Embryonic facial prominence (tissue), 1 donor: ENCODE data around the gene VASH2.
"Not testable (repeated sequence)": the region's sequence is repeated elsewhere in the genome, so short reads cannot be mapped to it uniquely, and the experiment has no call there.

Experiments
- DNase-seq: peaks from one replicate; pipeline ENCODE4 v3.0.0-alpha.2; 2016; ENCODE audit errors: extremely low spot score

Gene VASH2

DNA sequence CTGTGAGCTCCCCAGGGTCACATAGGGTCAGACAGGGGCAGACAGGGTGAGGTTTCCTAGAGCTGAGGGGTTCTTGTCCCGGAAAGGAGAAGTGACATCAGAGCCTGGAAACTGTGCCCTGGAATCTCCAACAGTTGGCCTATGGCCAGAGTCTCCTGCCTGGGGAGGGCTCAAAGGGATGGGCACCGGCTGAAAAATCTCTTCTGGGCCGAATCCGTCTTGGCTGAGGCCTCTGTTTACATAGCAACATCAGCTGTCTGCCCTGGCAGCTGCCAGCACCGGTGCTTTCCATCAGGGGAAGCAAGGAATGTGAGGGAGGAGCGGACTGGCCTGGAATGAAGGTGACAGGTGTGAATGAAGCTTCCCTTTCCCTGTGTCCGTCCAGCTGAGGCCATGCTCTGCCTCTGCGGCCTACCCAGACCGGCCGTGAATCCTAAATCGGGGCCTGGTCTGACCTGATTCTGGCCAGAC lies 30.7 kb downstream of the VASH2 start:
- no peak for DNase-seq

DNA sequence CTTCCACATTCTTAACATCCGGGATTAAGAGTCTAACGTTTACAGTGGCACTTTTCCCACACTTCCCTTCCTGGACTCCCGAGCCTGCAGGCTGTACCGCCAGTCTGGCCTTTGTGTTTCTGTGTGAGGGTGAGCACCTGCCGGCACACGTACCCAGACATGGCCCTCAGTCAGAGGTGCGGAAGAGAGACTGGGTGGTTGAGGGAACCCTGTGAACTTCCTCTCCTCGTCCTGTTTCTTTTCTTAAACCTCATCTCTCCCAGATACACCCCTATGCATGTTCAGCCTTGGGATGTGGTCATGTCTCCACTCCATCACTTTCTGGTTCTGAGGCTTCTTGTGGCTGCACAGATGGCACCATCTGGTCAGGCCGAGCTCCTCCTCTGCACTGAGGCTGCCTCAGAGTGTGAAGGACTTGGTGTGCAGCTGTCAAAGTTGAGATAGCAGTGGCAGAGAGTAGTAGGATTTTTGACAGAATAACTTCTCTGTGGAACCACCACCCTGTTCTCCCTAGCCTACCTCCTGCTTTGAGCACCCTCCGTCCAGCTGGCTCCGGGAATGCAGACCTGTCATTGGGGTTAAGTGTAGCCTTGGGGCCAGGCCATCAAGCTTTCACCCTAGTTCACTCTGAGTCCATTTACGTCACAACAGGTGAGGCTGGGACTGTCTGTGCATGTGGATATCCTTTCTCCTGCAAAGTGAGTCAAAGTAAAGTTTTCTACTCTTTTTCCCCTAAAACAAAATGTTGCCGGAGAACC lies 31.4 kb downstream of the VASH2 start:
- DNase-seq, result no peak

DNA sequence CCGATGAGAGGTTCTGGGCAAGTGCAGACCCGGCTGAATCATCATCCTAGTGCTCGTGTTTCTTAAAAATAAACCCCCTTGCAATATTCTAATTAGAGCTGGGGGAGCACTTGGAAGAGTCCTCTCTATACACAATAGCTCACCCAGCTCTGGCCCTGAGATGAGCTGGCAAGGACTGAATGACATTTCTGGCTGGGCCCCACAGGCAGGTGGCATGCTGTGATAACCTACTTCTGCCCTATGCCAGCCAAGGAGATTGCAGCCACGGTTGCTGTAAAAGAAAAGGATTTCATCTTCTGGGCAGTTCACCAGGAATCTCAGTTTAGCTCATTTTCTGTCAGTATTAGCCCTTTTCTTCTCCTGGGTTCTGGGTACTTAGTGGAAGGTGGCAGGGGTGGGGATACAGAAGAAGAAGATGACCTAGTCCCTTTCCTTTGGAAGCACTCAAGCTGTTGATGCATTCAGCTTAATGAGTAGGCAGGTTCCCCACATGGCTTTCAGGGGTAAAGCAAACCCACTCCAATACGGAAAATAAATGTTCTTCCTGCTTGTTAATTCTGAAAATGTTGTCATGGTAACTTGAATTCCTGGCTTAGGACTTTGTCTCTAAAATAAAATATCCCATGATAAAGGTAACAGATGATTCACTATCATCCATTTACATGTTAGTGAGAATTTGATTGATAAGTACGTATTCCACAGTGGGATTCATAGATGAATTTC lies 32.2 kb downstream of the VASH2 start:
- no peak for DNase-seq

DNA sequence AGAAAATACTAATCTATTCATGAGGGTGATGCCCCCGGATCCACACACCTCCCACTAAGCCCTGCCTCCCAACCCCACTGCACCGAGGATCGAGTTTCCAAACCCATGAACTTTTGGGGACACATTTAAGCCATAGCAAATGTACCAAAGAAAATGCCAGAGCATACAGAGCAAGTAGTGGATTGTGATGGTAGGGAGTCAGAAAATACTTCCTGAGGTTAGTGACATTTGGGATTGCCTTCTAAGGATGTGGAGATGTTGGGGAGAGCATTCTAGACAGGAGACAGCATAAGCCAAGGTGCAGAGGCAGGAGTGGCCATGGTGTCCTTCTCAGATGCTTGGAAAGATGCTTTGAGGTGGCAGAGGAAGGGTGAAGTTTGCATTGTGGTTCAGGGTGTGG lies 33.1 kb downstream of the VASH2 start:
- no peak for DNase-seq

DNA sequence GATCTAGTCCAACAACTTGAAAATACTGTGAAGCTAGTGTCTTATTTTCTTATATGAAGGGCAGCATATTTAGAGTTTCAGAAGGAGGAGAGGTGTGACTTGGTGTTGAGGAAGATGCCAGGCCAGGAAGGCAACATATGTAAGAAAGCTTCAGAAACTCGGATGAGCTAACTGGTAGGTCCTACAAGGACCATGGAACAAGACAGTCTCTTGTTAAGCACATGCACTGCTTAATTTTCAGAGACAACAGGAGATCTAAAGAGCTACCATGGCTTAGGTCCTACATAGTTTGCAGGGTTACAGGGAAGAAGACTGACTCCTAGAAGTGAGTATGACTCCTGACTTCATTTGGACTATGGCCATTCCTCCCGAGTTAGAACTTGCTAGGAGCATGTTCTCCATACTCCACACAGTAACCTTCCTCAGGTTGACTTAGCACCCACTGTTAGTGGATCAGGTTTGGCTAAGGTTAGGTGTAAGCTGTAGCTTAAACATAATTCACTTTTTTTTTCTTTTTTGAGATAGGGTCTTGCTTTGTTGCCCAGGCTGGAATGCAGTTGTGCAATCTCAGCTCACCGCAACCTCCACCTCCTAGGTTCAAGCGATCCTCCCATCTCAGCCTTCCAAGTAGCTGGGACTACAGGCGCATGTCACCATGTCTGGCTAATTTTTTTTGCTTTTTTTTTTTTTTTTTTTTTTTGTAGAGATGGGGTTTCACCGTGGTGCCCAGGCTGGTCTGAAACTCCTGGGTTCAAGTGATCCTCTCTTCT lies 34.4 kb downstream of the VASH2 start:
- DNase-seq, result no peak

DNA sequence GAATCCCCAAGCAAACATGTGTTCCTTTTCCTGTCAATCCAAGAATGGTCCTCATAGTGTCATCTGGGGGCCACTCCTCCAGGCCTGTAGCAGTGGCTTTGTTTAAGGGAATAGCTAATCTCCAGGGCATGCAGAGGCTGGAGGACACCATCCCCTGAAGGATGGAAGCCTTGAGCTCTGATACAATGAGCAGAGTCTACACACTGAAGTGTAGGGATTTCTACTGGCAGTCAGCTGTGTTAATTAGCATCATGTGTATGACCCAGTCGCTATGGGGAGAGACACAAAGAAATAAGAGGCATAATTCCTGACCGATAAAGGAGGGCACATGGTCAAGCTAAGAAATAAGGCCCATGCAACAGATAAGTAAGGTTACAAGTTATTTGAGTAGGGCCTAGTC lies 36.2 kb downstream of the VASH2 start:
- DNase-seq, result no peak

DNA sequence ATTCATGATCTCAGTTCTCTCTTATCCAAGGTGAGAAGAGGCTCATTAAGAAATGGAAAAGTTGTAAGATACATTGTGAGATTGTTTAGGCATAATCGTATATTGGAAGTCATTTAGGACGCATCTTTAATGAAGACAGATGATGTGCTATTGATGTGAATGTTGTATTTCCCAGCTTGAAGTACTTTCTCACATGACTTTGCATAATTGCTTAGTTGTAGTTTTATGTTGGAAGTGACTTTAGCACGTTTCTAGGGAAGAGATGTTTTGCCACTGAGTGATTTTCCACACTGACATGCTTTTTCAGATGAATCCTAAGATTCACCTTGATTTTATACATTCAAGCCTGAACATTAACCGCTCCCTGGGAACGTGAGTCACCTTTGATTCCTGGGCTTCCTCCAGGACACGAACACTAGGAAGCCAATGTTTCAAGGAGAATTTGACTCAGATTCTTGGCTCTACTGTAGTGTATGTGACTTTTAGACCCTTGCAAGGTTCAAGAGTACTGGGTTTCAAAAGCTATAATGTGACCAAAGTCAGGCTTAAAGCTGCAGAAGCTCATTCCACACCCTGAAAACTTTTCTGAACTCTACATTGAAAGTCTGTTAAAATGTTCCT lies 37.5 kb downstream of the VASH2 start:
- no peak for DNase-seq

DNA sequence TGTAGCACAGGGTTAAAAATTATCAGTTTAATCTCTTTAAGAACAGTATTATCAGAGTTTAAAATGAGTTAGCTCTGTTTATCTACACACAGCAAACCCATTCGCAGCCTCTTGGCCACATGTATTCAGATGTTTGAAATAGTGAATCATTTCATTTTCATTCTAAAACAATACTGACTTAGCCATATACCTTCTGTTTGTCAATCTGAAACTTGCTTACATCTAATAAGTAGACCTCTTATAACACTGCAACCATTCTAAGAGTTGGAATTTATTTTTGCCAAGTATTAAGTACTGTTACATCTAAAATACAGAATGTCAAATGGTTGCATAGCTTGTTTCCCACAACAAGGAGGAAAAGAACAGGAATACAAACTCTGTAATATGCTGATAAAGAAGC lies 39.9 kb downstream of the VASH2 start:
- DNase-seq, result no peak

DNA sequence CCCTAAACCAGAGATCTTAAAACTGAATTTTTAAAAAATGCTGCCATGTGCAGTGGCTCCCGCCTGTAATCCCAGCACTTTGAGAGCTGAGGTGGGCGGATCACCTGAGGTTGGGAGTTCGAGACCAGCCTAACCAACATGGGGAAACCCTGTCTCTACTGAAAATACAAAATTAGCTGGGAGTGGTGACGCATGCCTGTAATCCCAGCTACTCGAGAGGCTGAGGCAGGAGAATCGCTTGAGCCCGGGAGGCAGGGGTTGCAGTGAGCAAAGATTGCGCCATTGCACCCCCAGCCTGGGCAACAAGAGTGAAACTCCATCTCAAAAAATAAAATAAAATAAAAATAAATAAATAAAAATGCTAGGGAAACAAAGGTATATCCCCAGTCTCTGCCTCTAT lies 43.6 kb downstream of the VASH2 start:
- DNase-seq, result not testable (repeated sequence)

DNA sequence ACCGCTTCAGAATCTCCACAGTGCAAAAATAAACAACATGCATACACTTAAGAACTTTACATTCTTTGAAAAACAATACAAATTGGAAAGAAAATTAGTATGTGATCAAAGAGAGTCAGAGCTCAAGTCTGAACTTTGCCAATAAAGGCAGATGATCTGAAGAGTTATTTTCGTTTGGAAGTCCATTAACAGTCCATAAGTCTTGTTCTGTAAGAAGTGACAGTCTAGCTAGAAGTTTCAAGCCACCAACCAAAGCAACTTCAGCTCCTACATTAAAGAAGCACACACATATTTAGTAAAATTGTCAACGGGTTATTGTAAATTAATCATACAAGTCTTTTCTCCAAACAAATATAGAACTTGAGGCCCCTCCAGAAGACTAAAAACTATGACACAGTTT lies 44.6 kb downstream of the VASH2 start:
- no peak for DNase-seq

DNA sequence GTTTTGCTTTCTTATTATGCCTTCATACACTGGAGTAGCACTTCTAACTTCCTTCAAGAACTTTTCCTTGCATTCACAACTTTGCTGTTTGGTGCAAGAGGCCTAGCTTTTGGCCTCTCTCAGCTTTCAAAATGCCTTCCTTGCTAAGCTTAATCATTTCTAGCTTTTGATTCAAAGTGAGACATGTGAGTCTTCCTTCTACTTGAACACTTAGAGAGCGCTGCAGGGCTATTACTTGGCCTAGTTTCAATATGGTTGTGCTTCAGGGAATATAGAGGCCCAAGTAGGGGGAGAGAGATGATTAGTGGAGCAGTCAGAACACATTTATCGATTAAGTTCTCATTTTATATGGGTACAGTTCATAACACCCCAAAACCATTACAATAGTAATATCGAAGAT lies 52.9 kb downstream of the VASH2 start:
- DNase-seq, result no peak

DNA sequence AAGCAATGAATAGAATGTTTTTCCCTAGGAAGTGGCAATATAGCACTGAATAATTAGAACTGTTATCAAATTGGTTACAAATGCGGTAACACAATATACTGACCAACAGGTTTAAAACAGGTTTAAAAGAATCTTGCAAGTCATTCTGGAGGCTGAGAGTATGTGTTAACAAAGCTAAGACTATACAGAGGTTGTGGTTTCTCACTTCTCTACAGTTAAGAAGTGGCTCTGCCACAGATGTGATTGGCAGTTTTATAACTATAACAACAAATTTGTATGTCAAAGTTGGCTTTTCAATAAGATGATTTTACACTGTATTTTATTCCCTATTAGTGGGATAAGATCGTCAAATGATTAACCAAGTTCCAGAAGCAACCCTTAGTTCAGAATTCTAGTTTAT lies 58.2 kb downstream of the VASH2 start:
- DNase-seq, result no peak

DNA sequence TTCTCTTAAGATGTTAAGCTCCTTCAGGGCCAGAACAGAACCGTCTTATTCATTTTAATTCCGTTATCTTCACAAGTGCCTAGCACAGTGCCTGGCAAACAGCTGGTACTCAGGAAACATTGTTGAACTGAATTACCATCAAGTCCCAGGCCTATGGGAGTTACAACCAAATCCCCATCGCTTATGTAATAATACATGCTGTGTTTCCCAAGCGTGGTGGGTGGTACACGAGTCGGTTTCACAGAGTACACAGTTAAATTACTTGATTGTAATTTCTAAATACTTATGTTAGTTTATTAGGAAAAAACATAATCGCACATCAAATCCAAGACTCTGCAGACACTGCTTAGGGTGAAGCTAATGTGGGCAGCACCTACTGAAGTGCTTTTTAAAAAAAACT lies 64.3 kb downstream of the VASH2 start:
- no peak for DNase-seq

DNA sequence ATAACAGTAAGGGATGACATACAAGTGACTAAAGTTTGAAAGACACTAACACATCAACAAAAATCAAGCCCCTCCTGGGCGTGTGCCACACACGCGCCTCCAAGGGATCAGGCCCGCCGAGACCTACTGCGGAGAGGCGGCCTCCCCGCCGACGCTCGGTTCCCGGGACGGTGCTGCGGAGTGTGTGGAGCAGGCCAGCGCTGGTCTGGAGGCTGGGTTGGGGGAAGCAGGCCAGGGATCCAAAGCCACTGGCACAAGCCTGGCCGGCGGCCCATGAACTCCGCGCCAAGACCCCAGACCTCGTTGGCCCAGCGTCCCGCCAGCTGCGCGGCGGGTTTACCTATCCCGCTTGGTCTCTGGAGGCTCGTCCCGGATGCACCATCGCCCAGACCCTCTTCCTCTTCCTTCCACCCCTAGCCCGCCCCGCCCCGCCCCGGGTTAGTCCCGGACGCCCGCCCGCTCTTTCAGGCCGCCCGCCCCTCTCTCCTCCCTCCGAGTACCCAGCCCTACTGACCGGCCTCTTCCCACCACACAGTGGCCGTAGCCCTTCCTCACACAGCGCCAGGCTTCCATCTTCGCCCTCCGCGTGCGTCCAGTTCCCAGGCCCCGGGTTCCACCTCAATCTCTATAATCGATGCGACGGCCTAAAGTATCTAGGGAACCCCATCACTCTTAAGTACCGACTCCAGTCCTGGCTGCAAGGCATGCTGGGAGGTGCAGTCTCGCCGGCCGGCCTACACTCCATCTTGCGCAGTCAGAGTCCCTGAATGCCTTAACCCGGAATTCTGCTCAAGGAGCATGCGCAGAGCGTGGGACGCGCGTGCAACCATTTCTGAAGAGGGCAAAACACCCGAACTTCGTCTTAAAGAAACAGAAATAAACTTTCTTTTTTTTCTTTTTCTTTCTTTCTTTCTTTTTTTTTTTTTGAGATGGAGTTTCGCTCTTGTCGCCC lies 65.0 kb downstream of the VASH2 start, which contains the start of gene ANGEL2:
TSS of gene ANGEL2 (minus strand) at position 769 of the 952 bp plus-strand sequence. CDS start at position 573, 196 bp downstream.
- peak; percentile 93 for DNase-seq

DNA sequence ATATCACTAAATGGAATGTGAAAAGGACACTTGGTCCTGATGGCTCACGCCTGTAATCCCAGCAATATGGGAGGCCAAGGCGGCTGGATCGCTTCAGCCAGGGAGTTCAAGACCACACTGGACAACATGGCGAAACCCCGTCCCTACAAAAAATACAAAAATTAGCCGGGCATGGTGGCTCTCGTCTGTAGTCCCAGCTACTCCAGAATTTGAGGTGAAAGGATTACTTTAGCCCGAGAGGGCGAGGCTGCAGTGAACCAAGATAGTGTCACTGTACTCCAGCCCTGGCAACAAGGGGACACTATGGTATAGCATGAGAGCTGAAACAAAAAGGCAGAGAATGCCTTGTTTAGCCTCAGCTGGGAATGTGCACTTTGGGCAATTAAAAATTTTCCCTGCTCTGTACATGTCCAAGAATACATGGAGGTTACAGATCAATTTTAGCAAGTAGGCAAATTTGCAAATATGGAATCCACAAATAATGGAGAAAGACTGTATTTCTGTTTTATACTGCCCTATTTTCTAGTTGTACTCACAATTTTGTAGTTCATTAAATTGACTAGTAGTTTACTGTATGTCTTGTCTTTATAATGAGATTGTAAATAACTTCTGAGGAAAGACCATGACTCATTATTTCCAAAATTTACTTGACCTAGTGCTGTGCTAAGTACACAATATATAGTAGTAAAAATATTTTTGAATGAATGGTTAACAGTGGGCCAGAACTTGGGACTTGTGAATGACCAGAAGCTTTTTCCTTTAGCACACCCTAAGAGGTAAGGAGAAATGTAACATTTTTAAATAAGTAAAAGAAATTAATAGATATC lies 67.3 kb downstream of the VASH2 start:
- DNase-seq, result no peak

DNA sequence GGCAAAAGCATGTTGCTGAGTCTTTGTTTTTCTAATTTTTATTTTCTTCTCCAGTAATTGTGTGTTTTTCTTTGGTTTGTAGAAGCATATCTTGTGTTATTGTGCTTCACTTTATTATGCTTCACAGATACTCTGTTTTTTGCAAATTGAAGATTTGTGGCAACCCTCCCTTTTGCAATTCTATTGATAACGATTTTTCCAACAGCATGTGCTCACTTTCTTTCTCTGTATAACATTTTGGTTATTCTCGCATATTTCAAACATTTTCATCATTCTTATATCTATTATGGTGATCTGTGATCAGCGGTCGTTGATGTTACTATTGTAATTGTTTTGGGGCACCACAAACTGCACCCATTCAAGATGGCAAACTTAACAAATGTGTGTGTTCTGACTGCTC lies 69.1 kb downstream of the VASH2 start:
- no peak for DNase-seq

DNA sequence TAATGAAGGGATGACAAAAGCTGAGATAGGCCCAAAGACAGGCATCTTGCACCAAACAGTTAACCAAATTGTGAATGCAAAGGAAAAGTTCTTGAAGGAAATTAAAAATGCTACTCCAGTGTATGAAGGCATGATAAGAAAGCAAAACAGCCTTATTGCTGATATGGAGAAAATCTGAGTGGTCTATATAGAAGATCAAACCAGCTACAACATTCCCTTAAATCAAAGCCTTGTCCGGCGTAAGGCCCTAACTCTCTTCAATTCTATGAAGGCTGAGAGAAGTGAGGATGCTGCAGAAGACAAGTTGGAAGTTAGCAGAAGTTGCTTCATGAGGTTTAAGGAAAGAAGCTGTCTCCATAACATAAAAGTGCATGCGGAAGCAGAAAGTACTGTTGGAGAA lies 69.7 kb downstream of the VASH2 start:
- DNase-seq, result no peak

DNA sequence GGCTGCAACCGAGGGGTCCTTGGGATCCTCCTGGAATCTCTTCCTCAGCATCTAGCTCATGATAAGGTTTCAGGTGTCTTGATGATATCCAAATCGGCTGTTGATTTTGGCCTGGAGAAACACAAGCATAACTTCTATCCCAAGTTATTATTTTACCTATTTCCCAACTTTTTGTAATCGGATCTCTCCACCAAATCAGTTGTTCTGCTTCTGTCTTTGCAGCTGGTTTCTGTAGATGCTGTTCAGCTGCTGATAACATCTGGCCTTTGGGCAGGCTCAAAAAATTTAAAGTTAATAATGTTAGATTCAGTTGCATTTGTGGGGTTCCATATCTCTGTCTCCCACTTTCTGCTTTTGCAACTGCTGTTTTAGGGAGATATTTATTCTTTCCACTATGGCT lies 76.7 kb downstream of the VASH2 start:
- DNase-seq, result not testable (repeated sequence)

DNA sequence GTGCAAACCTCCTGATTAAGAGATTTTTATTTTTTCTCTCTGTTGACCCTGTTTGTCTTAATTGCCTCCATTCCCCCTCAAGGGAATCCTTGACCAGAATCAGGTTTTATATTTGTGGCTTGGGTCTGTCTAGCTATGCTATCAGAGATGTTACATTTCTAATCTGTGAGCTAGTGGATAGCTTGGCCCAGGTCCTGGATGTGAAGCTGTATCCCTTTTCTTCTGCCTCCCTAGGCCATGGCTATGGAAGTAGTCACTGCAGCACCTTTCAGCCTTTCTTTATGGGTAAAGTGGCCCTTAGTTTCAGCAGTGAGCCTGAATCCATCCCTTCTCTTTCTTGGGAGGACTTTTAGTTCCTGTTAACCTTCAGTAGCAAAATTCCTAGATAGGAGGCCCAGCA lies 82.3 kb downstream of the VASH2 start:
- DNase-seq, result no peak

DNA sequence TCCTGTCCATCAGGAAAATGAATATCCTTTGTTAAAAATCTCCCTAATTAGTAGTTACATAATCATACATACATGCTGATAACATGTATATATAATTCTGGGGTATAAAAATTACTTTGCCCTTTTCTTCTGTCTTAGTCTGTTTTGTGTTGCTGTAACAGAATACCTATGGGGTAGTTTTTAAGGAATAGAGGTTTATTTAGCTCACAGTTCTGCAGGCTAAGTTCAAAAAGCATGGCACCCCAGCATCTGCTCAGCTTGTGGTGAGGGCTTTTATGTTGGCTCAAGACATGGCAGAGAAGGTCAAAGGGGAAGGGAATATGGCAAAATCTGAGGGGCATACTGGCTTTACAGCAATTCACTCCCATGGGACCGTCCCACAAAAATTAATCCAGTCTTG lies 84.4 kb downstream of the VASH2 start:
- no peak for DNase-seq
